ENCODE results near the gene ASPG.

Gene ASPG

DNA sequence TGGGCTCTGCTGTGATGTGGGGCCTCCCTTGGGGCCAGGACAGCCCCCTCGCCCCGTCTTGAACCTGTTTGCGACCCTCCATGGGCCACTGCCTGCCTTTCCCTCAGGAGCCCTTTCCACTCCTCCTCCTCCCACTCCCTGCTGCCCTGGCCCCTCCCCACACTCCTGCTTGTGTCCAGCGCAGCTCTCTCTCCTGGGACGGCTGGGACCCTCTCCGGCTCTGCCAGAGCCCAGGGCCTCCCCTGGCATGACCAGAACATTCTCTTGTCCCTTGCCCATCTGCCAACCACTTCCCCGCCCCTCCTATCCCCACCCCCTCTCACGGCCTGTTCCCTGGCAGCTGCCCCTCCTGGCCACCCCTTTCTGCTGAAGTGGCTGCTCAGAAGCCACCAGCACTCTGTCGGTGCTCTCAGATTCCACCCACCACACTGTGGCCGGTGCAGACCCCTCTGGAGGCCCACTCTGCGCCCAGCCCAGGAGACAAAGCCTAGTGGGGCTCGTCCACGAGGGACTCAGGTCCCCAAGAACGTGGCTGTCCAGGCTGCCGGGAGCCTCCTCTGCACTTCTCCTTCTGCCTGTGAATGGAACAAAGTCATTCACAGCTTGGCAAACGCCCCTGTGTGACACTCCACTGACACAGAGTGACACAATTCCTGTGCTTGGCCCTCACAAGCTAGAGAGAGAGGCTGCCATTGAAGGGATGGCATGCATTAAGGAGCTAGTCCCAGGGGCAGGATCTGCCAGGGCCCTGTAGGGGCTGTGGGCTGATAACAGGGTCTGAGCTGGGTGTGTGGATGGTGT is 1.4 kb downstream of the ASPG start:
- ChIA-PET POLR2A (no interaction called here), CTCF (interaction anchor here (2.3 kb wide), 1 partner anchor 9 kb away, joined by 15 read pairs; no protein-coding TSS in a partner anchor)
- TF ChIP-seq, protein P1, sequence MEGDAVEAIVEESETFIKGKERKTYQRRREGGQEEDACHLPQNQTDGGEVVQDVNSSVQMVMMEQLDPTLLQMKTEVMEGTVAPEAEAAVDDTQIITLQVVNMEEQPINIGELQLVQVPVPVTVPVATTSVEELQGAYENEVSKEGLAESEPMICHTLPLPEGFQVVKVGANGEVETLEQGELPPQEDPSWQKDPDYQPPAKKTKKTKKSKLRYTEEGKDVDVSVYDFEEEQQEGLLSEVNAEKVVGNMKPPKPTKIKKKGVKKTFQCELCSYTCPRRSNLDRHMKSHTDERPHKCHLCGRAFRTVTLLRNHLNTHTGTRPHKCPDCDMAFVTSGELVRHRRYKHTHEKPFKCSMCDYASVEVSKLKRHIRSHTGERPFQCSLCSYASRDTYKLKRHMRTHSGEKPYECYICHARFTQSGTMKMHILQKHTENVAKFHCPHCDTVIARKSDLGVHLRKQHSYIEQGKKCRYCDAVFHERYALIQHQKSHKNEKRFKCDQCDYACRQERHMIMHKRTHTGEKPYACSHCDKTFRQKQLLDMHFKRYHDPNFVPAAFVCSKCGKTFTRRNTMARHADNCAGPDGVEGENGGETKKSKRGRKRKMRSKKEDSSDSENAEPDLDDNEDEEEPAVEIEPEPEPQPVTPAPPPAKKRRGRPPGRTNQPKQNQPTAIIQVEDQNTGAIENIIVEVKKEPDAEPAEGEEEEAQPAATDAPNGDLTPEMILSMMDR (IDR thresholded peaks at IDR 0.05; ENCODE audit: control extremely low read depth, extremely low read depth, low read depth, missing control alignments): no peak
- no peak for DNase-seq (ENCODE audit: extremely low spot score)

DNA sequence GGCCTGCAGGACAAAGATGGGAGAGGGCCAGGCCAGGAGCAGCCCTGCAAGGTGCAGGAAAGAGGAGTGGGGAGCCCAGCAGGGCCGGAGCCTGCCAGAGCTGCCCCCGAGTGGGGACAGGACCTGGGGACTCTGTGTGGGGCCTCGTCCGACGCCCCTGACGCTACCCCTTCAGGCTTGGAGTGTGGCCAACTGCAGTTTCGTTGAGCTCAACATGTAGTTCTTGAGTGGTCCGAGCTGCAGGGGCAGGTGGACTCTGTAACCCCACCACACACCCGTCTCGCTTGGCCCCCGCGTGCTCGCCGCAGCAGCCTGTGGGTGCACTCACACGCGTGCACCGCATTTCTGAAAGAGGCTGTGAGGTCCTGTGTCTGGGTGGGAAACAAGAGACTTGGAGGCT is 2.0 kb downstream of the ASPG start:
- TF ChIP-seq, protein P1 (IDR thresholded peaks at IDR 0.05; ENCODE audit: control extremely low read depth, extremely low read depth, low read depth, missing control alignments): no peak
- POLR2A ChIA-PET: no interaction called here
- no peak for DNase-seq (ENCODE audit: extremely low spot score)
- CTCF ChIA-PET: interaction anchor here (2.3 kb wide), 1 partner anchor 10 kb away, joined by 15 read pairs; no protein-coding TSS in a partner anchor

DNA sequence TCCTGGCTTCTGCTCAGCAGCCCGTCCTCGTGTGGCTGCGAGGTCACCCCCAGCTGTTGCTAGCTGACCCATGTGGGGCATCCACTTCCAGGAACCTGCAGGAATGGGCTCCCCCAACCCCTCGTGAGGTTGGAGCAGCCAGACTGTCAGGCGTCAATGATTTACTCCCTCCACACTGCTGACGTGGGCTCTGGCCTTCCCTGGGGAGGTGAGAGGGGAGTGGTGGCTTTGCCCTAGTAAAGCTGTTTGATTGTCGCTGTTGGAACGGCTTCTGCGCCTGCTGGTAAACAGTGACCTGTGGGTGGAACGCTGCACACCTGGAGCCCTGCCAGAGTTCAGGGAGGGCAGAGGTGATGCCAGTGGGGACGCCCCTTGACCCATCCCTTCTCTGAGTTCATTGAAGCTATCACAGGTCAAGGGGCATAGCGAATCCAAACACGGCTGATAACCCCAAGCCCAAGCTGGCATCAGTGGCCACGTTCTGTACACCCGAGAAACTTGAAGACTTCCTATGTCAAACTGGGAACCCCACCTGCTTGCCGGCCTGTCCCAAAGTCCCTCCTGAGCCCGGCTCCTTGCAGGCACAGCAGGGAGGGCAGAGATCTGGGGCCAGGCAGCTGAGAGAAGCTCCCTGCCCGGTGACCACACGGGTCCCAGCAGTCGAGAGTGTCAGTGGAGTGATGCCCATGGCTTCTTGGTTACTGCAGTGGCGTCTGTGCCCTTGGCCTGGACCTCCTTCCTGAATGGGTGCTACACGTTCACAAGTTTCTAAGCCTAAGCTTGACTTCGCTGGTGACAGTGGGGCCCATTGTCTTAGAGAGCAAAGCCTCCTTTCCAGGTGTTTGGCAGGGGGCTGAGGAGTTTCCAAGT is 2.7 kb downstream of the ASPG start:
- DNase-seq (ENCODE audit: extremely low spot score): no peak
- TF ChIP-seq, protein P1 (IDR thresholded peaks at IDR 0.05; ENCODE audit: control extremely low read depth, extremely low read depth, low read depth, missing control alignments): no peak
- ChIA-PET CTCF (interaction anchor here (2.3 kb wide), 1 partner anchor 11 kb away, joined by 15 read pairs; no protein-coding TSS in a partner anchor), POLR2A (no interaction called here)

DNA sequence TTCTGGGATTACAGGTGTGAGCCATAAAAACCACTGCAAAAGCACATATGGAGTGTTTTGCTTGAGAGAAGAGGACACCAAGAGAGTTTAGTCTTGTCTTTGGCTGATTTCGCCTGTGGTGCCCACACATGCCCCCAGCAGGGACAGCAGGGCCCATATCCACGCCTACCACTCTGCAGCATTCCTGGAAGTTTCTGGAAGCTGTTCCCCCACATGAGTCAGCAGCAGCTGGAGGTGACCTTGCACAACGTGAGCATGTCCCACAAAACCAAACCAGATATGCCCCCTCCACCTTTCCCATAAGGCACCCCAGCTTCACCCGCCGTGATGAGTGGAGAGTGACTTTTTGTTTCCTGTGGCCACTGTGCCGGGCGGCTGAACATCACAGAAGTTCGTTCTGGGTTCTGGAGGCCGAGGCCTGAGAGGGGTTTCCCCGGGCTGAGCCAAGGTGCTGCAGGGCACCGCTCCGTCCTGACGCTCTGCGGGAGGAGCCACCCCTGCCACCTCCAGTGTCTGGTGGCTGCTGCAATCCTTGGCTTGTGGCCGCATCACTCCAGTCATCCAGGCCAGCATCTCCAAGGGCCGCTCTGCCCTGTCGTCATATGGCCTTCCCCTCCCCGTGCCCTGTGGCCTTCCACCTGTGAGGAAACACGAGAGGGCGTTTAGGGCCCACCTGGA is 4.7 kb downstream of the ASPG start:
- no peak for DNase-seq (ENCODE audit: extremely low spot score)
- TF ChIP-seq, protein P1 (IDR thresholded peaks at IDR 0.05; ENCODE audit: control extremely low read depth, extremely low read depth, low read depth, missing control alignments): no peak
- CTCF ChIA-PET: no interaction called here
- POLR2A ChIA-PET: no interaction called here

DNA sequence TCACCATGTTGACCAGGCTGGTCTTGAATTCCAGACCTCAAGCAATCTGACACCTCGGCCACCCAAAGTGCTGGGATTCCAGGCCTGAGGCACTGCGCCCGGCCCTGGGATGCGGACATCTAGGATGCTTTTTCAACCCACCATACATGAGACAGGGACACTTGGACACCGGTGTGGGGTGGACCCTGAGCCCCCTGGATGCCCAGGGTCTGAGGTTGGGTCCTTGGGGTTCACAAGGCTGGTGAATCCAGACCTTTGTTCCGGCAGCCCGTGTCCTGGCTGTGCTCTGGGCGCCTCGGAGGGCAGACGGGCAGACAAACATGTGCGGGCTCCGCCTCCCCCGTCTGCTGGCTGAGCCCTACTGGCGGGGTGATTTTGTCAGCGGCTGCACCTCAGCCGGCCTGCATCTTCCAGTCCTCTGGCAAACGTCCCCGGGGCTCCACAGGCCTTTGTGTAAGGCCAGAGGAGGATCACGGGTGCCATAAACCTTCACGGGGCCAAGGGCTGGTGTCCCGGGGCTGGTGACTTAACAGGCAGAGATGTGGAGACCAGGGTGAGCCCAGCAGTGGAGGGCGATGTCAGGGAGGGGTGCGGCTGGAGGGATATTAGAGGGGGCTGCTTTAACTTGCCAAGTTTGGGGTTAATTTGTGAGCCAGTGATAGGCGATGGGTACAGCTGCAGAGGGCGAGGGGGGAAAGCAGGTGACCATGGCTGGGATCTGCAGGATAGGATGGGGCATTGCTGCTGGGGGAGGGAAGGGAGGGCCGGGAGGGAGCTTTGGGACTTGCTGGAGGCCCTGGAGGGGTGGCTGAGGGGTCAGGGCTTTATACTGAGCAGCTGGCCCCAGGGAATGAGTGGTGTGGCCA is 5.8 kb downstream of the ASPG start:
- no peak for DNase-seq (ENCODE audit: extremely low spot score)
- TF ChIP-seq, protein P1 (IDR thresholded peaks at IDR 0.05; ENCODE audit: control extremely low read depth, extremely low read depth, low read depth, missing control alignments): no peak
- ChIA-PET POLR2A (no interaction called here), CTCF (interaction anchor here (0.9 to 3.9 kb wide), 2 partner anchors 14 to 549 kb away, joined by 3 to 26 read pairs; no protein-coding TSS in a partner anchor)
